ENCODE measurements around the gene CHORDC1.

DNA sequence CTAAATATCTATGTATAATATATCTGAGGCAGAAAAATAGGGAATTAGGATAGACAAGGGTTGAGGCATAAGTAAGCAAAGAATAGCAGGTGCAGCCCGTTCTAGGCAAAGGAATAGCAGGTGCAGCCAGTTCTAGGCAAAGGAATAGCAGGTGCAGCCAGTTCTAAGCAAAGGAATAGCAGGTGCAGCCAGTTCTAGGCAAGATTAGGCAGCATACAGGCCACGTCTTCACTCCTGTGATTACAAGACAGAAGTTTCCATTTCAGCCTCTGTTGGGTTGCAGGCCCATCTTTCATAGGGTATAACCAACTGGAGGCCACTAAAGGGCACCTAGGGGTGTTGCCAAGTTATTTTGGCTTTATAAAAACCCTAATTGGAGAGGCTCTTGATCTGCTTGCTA is 28.8 kb upstream of the CHORDC1 start:
- TF ChIP-seq, protein P1, sequence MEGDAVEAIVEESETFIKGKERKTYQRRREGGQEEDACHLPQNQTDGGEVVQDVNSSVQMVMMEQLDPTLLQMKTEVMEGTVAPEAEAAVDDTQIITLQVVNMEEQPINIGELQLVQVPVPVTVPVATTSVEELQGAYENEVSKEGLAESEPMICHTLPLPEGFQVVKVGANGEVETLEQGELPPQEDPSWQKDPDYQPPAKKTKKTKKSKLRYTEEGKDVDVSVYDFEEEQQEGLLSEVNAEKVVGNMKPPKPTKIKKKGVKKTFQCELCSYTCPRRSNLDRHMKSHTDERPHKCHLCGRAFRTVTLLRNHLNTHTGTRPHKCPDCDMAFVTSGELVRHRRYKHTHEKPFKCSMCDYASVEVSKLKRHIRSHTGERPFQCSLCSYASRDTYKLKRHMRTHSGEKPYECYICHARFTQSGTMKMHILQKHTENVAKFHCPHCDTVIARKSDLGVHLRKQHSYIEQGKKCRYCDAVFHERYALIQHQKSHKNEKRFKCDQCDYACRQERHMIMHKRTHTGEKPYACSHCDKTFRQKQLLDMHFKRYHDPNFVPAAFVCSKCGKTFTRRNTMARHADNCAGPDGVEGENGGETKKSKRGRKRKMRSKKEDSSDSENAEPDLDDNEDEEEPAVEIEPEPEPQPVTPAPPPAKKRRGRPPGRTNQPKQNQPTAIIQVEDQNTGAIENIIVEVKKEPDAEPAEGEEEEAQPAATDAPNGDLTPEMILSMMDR (IDR thresholded peaks at IDR 0.05; ENCODE audit: low read depth, low read length) = no peak
- TF ChIP-seq MYC (IDR thresholded peaks at IDR 0.05; ENCODE audit: low read depth, low read length) (no peak), POLR2A (IDR thresholded peaks at IDR 0.05; ENCODE audit: extremely low read depth, insufficient read length) (no peak)
- TF ChIP-seq, protein P2, sequence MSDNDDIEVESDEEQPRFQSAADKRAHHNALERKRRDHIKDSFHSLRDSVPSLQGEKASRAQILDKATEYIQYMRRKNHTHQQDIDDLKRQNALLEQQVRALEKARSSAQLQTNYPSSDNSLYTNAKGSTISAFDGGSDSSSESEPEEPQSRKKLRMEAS (IDR thresholded peaks at IDR 0.05; ENCODE audit: low read depth, low read length) = no peak
